LNCAP (cell line): ENCODE results near the gene NTM.

Experiments used
- TF ChIP-seq, protein P1 (sequence below): fragments of 450-650 bp; IDR thresholded peaks from 2 replicates; pipeline ENCODE4 v1.5.1; 2017; ENCODE audit warnings: mild to moderate bottlenecking

The NTM gene

DNA sequence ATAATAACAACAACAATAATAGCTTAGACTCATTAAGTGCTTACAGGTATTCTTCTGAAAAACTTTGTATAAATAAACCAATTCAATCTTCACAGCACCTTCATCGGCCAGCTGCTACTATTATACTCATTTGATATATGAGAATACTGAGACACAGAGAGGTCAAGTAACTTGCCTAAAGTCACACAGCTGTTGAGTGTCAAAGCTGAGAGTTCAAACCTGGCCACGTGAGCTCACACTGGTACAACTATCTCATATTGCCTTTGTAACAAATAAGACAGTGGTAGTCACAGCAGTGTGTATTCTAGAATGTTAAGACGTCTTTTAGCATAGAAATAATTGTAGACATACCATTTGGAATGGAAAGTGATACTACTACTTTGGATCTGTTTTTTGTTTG, 268.5 kb downstream of the NTM start:
- TF ChIP-seq, protein P1, sequence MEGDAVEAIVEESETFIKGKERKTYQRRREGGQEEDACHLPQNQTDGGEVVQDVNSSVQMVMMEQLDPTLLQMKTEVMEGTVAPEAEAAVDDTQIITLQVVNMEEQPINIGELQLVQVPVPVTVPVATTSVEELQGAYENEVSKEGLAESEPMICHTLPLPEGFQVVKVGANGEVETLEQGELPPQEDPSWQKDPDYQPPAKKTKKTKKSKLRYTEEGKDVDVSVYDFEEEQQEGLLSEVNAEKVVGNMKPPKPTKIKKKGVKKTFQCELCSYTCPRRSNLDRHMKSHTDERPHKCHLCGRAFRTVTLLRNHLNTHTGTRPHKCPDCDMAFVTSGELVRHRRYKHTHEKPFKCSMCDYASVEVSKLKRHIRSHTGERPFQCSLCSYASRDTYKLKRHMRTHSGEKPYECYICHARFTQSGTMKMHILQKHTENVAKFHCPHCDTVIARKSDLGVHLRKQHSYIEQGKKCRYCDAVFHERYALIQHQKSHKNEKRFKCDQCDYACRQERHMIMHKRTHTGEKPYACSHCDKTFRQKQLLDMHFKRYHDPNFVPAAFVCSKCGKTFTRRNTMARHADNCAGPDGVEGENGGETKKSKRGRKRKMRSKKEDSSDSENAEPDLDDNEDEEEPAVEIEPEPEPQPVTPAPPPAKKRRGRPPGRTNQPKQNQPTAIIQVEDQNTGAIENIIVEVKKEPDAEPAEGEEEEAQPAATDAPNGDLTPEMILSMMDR, result no peak

DNA sequence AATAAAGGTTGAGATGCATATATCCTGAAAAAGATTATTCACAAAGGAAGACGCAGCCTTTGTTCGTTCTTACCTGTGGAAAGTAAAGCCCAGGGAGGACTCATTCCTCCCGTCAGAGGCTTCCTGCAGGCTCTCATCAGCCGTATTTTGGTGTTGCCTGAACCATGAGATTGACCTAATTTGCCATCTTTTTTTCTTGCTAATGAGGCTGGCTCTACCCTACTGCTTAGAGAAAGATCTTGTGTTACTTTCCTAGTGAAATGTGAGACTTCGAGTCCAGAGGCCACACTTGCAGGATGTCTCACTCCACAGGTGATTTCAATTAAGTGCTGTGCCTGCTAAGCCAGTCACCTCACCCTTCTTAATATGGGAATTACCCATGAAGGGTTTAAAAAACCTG, 269.9 kb downstream of the NTM start:
- TF ChIP-seq, protein P1, result no peak

DNA sequence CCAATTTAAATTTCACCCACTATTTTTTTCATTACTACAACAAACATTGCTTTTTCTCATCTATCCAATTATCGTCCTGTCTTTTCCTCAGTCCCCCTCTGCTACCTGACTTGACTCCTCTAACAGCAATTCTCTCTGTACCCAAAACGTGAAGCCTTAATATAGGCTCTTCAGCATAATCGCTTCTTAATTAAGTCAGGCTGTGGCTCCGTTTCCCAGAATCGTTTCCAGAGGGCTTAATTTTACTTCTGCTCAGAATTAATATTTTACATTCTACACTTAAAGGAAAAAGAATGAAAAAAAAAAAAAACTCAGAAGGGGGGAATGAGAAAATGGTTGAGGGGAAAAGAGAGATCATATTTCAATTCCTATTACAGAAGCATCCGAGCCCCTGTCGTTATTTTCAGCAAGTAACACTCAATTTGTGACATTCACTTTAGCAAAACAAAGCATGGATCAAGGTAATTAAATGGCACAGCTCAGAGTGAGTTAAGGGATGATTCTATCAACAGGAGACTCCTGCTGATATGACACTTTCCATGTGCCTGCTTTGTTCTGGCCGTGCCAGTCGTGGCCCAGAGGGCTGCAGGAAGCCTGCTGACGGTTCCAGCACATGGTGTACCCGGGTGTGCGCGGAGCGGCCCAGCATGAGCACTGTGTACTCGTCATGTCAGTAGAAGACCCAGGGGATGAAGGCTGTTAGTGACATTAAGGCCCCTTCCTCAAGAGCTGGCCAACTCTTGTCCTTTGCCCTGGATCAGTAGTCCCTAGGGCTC, 272.5 kb downstream of the NTM start:
- TF ChIP-seq, protein P1, result no peak

DNA sequence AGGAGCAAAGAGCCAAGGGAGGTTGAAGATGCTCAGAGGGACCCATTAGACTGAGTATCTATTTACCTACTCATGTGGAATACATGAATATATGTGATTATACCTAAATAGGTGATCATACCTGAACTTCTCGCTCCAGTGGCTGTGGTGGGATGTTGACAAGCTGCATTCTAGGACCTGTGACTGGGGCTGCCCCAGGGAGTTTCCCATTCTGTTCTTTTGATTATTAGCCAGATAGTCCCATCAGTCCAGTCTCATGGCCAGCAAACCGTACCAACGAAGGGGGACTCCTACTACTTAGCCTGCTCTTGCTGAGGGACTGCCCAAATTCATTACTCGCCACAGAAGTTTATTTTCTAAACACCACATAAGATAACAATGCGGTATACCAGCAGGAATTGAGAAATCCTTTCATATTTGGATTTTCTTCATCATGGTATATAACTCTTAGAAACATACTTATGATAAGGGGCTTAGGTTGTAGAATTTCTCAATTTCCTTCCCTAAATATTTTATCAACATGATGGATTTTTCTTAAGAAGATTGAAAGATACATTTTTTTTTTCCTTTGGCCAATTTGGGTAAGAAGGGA, 273.9 kb downstream of the NTM start:
- TF ChIP-seq, protein P1, result no peak

DNA sequence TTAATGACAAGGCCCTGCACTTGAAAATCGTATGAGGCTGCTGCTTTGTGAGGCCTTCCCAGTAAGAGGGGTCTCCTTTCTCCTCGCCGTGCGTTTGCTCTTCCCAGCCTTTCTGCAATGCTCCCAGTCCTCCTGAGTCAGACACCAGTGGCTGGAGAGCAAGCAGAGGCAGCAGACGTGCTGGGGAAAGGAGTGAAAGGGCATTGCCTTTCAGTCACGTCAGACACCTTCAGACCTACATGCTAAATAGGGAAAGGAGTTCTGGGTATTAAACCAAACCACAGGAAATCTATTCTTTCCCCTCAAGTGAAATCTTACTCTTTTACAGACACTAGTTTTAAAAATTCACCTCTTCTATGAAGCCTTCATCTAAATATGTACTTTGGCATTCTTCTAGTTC, 274.8 kb downstream of the NTM start:
- TF ChIP-seq, protein P1, result no peak

DNA sequence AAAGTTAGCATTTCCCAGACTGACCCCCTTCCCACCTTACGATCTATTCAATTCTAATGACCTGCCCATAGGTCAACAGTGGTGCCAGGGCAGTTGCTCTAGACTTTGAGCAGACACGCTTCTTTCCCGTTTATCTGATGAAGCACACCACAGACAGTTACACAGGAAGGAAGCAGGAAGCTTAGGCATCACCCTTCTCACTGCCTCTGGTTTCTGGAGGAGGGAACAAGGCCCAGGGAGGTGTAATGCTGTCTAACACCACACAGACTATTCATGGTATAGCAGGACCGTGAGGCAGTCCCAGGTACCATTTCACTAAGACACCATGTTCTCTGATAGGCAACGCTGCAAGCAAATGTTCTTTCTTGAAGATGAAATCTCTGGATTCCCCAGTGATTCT, 279.4 kb downstream of the NTM start:
- TF ChIP-seq, protein P1, result no peak

DNA sequence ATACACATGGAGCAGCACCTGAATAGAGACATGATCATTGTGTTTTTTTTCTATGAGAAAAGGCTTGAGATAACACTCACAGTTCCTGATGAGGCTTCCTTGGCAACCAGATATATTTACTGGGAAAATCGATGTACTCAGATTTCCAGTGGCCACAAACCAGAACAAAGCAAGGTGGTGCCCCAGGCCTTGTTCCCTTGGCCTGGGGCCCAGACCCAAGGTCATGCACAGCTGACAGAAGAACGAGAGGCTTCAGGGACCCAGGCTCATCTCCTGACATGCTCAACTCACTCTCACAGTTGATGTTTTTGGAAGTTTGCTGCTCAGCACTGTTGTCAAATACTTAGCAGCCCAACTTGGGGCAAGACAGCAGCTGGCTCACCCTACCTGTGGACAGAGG, 281.8 kb downstream of the NTM start:
- TF ChIP-seq, protein P1, result no peak
